ENCODE measurements around the gene IL17B. TPM values are rescaled to one million over a fixed set of nuclear protein-coding genes. Genes with fewer than 3 reads are reported as not detected.

Gene IL17B
- total RNA-seq, 1 donor from 2014 or later: not detected

DNA sequence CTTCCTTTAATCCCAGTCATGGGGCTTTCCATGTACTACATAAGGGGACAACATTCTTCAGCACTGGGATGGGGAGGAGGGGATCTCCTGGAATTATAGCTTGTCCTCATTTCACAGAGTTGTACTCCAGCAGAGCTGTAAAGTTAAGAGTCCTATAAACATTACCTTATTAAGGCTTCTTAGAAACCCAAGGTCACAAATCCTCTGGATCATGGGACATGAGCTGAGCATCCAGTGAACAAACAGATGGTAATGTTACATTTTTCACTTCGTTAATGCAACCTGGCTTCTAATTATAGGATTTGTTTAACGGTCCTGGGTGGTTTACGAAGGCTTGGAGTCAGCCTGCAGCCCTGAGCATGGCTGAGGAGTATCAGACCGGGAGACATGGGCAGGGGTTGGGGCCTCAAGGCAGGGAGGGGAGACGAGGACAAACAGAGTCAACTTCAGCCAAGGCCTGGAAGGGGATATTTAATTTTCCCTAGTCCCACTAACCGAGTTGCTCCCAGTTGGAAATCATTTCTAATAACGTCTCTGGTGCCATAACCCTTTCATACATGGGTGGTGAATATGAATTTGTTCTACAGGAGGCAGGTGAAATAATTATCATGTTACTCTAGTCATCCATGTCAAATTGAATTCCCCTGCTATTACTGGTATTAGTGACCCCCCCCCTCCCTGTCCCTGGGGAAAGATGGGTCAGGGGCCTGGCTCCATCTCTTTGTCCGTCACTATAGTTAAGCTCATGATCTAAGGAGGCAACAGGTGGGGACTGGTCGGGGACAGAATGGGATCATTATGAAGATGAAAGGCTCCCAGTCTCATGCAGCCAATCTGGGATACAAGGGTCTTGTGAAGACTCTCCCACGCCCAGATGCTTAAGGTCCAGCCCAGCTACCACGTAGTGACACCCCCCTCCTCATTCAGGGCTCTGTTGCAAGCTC, 10.7 kb upstream of the IL17B start:
- no peak for DNase-seq (ENCODE audit: low read depth)
- no peaks in the 10 kb centered on the region for H3K36me3 ChIP-seq (ENCODE audit: control insufficient read depth, insufficient read depth, low read length)

GRCh38 chr5:149388498-149389190, 9.6 kb upstream of the IL17B start:
- Histone ChIP-seq H3K27me3 (ENCODE audit: control insufficient read depth, insufficient read depth, low read length) (no peaks in the 10 kb centered on the region), H3K36me3 (ENCODE audit: control insufficient read depth, insufficient read depth, low read length) (no peaks in the 10 kb centered on the region), H3K4me3 (ENCODE audit: low read depth, low read length) (no peak overlapping the region)
- DNase-seq (ENCODE audit: low read depth): no peak
- TF ChIP-seq, protein P1, sequence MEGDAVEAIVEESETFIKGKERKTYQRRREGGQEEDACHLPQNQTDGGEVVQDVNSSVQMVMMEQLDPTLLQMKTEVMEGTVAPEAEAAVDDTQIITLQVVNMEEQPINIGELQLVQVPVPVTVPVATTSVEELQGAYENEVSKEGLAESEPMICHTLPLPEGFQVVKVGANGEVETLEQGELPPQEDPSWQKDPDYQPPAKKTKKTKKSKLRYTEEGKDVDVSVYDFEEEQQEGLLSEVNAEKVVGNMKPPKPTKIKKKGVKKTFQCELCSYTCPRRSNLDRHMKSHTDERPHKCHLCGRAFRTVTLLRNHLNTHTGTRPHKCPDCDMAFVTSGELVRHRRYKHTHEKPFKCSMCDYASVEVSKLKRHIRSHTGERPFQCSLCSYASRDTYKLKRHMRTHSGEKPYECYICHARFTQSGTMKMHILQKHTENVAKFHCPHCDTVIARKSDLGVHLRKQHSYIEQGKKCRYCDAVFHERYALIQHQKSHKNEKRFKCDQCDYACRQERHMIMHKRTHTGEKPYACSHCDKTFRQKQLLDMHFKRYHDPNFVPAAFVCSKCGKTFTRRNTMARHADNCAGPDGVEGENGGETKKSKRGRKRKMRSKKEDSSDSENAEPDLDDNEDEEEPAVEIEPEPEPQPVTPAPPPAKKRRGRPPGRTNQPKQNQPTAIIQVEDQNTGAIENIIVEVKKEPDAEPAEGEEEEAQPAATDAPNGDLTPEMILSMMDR (IDR thresholded peaks at IDR 0.05; ENCODE audit: insufficient read depth, low read length, poor library complexity, severe bottlenecking): no peak

More for the DNA sequence above, 10.7 kb upstream of the IL17B start:
- Histone ChIP-seq H3K4me3 (ENCODE audit: low read depth, low read length) (no peak overlapping the region), H3K27me3 (ENCODE audit: control insufficient read depth, insufficient read depth, low read length) (no peaks in the 10 kb centered on the region)
- TF ChIP-seq, protein P1 (IDR thresholded peaks at IDR 0.05; ENCODE audit: insufficient read depth, low read length, poor library complexity, severe bottlenecking): no peak

- TF ChIP-seq, protein P1 (IDR thresholded peaks at IDR 0.05; ENCODE audit: insufficient read depth, low read length, poor library complexity, severe bottlenecking): no peak
- H3K4me3 ChIP-seq (ENCODE audit: low read depth, low read length): no peak overlapping the region
- DNase-seq (ENCODE audit: low read depth): no peak
- no peaks in the 10 kb centered on the region for H3K27me3 ChIP-seq (ENCODE audit: control insufficient read depth, insufficient read depth, low read length)
- H3K36me3 ChIP-seq (ENCODE audit: control insufficient read depth, insufficient read depth, low read length): no peaks in the 10 kb centered on the region
These were observed 8.9 kb upstream of the IL17B start for GRCh38 chr5:149387982-149388381.

- TF ChIP-seq, protein P1 (IDR thresholded peaks at IDR 0.05; ENCODE audit: insufficient read depth, low read length, poor library complexity, severe bottlenecking): no peak
- H3K27me3 ChIP-seq (ENCODE audit: control insufficient read depth, insufficient read depth, low read length): no peaks in the 10 kb centered on the region
- no peak overlapping the region for H3K4me3 ChIP-seq (ENCODE audit: low read depth, low read length)
- no peak for DNase-seq (ENCODE audit: low read depth)
- H3K36me3 ChIP-seq (ENCODE audit: control insufficient read depth, insufficient read depth, low read length): no peaks in the 10 kb centered on the region
These were observed 8.1 kb upstream of the IL17B start for GRCh38 chr5:149387081-149387631.

DNA sequence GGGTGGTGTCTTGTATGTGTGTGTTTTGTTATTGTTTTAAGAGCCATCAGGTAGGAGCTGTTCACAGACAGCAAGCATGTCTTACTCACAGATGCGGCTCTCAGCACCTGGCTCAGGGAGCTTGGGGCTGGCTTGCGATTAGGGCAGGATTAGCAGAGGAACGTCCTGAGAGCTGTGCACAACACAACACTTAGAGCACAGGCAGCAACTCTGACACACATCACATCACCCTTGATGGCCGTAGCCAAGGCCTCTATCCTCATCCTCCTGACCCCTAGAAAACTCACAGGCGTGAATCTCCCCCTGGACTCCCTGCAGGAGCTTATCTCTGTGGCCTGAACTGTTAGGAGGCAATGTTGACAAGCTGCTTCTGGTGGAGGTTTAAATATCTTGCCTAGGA, 7.1 kb upstream of the IL17B start:
- TF ChIP-seq, protein P1 (IDR thresholded peaks at IDR 0.05; ENCODE audit: insufficient read depth, low read length, poor library complexity, severe bottlenecking): no peak
- Histone ChIP-seq H3K4me3 (ENCODE audit: low read depth, low read length) (no peak overlapping the region), H3K36me3 (ENCODE audit: control insufficient read depth, insufficient read depth, low read length) (no peaks in the 10 kb centered on the region), H3K27me3 (ENCODE audit: control insufficient read depth, insufficient read depth, low read length) (no peaks in the 10 kb centered on the region)
- no peak for DNase-seq (ENCODE audit: low read depth)

Data from kidney epithelial cell (primary cell).